Endothelial cell of umbilical vein (primary cell): ENCODE measurements around the gene NAXD. TPM values are rescaled to one million over a fixed set of nuclear protein-coding genes. Genes with fewer than 3 reads are reported as not detected.

Source experiments
- BruUV-seq: library from RNA; stranded (reverse); fragments of 400-500 nt; replicated peaks from 2 replicates; lab custom pipeline; 2021; lab: Mats Ljungman, UMichigan
- CTCF ChIA-PET: fragments of 300-600, 350-600 bp; sonication (Branson Sonifier 250); formaldehyde crosslinking; loops from one replicate; lab custom pipeline; 2021; ENCODE audit warnings: antibody characterized with exemption, inconsistent platforms; lab: Charles Lee
- POLR2A ChIA-PET: fragments of 300-600, 350-600 bp; sonication (Branson Sonifier 250); formaldehyde crosslinking; loops from one replicate; lab custom pipeline; 2021; ENCODE audit warnings: antibody characterized with exemption, inconsistent platforms; lab: Charles Lee
- DNase-seq: peaks from one replicate; pipeline ENCODE4 v3.0.0-alpha.2; 2011; ENCODE audit warnings: low read depth, low spot score
- FAIRE-seq: peaks from 2 replicates; lab custom pipeline; 2011; peaks lifted over from hg19 to GRCh38; lab: Jason Lieb, UNC
- H2AFZ ChIP-seq: 2 replicates; pipeline ENCODE4 v1.6.0; 2012; ENCODE audit warnings: low read depth, low read length, control low read depth, inconsistent platforms
- H3K27ac ChIP-seq: 2 replicates; pipeline ENCODE4 v1.5.1; 2011; ENCODE audit warnings: low read depth, mild to moderate bottlenecking, control low read depth, low read length, moderate library complexity; ENCODE audit not compliant: insufficient read depth
- H3K27me3 ChIP-seq, 2 experiments: 2 replicates each; pipeline versions ENCODE4 v1.6.0 to v1.6.1; 2011; ENCODE audit warnings: low read length in 2 of 2, mixed read lengths in 1 of 2; ENCODE audit not compliant: control insufficient read depth in 2 of 2, insufficient read depth in 2 of 2
- H3K36me3 ChIP-seq, 2 experiments: 2 replicates in 1 of 2; 3 replicates in 1 of 2; pipeline ENCODE4 v1.5.1; 2011; ENCODE audit warnings: low read length in 2 of 2, mild to moderate bottlenecking in 1 of 2, moderate library complexity in 1 of 2; ENCODE audit not compliant: control insufficient read depth in 2 of 2, insufficient read depth in 2 of 2; ENCODE audit errors: extremely low read depth in 1 of 2
- H3K4me1 ChIP-seq: 3 replicates; pipeline ENCODE4 v1.5.1; 2011; ENCODE audit warnings: mild to moderate bottlenecking, low read length; ENCODE audit not compliant: control insufficient read depth, insufficient read depth; ENCODE audit errors: extremely low read depth
- H3K4me2 ChIP-seq: 2 replicates; pipeline ENCODE4 v1.6.1; 2011; ENCODE audit warnings: low read length, control low read depth, mixed read lengths; ENCODE audit not compliant: insufficient read depth
- H3K4me3 ChIP-seq, 3 experiments: fragments of 200-600 bp in 1 of 3; sonication (generic), shearing (Covaris generic) in 1 of 3; replicated peaks in 1 of 3; 2 replicates each; pipeline ENCODE4 v1.5.1; 2011 to 2016; ENCODE audit warnings: control low read depth in 3 of 3, low read length in 3 of 3, mild to moderate bottlenecking in 2 of 3, inconsistent platforms in 1 of 3, low read depth in 1 of 3, moderate library complexity in 1 of 3; ENCODE audit not compliant: insufficient read depth in 1 of 3
- H3K79me2 ChIP-seq: 2 replicates; pipeline ENCODE4 v1.6.0; 2012; ENCODE audit warnings: low read length, inconsistent platforms; ENCODE audit not compliant: control insufficient read depth, insufficient read depth
- H3K9ac ChIP-seq: replicated peaks from 2 replicates; pipeline ENCODE3; 2011; ENCODE audit warnings: low read length, control low read depth; ENCODE audit not compliant: insufficient read depth; ENCODE audit errors: extremely low read depth
- H3K9me1 ChIP-seq: replicated peaks from 3 replicates; pipeline ENCODE4 v1.6.0; 2011; ENCODE audit warnings: mild to moderate bottlenecking, low read length; ENCODE audit not compliant: control insufficient read depth, insufficient read depth; ENCODE audit errors: extremely low read depth
- H3K9me3 ChIP-seq: replicated peaks from 2 replicates; pipeline ENCODE4 v1.5.1; 2012; ENCODE audit warnings: low read length, inconsistent platforms; ENCODE audit not compliant: control insufficient read depth, insufficient read depth
- H4K20me1 ChIP-seq: replicated peaks from 2 replicates; pipeline ENCODE3; 2011; ENCODE audit warnings: mild to moderate bottlenecking, low read length; ENCODE audit not compliant: control insufficient read depth, insufficient read depth; ENCODE audit errors: extremely low read depth
- EZH2 ChIP-seq: IDR thresholded peaks from 2 replicates; pipeline ENCODE4 v1.6.1; 2012; ENCODE audit warnings: borderline replicate concordance, low read depth, mild to moderate bottlenecking, moderate library complexity, low read length, inconsistent platforms; ENCODE audit not compliant: severe bottlenecking
- FOS ChIP-seq: IDR thresholded peaks from 2 replicates; pipeline ENCODE4 v1.6.1; 2011; ENCODE audit warnings: mild to moderate bottlenecking, low read length, moderate library complexity, borderline replicate concordance; ENCODE audit not compliant: insufficient read depth
- GATA2 ChIP-seq: IDR thresholded peaks from 2 replicates; pipeline ENCODE4 v1.7.0; 2011; ENCODE audit warnings: low read depth, mild to moderate bottlenecking, moderate library complexity, mixed read lengths, low read length; ENCODE audit not compliant: insufficient read length, insufficient read depth
- JUN ChIP-seq: IDR thresholded peaks from 2 replicates; pipeline ENCODE4 v1.6.1; 2011; ENCODE audit warnings: borderline replicate concordance, low read depth; ENCODE audit not compliant: insufficient read length, insufficient read depth
- MYC ChIP-seq: IDR thresholded peaks from one replicate; pipeline ENCODE4 v1.6.1; 2011; ENCODE audit warnings: mild to moderate bottlenecking, low read depth, low read length
- POLR2A ChIP-seq: IDR thresholded peaks from 2 replicates; pipeline ENCODE4 v1.6.1; 2012; ENCODE audit warnings: low read depth, mild to moderate bottlenecking, control low read depth, low read length
- POLR2AphosphoS5 ChIP-seq: IDR thresholded peaks from 2 replicates; pipeline ENCODE4 v1.6.1; 2012; ENCODE audit warnings: low read depth, mild to moderate bottlenecking, control low read depth, low read length, moderate library complexity; ENCODE audit not compliant: insufficient read depth
- dilution Hi-C: fragments of 300-500 bp; cut with MboI; formaldehyde crosslinking; loops from one replicate; pipeline ENCODE4 v1.15.0; 2019; ENCODE audit warnings: low sequenced_read_pairs; ENCODE audit not compliant: extremely low pct_ligation_motif_present
- intact Hi-C: fragments of 100-400 bp; cut with micrococcal nuclease; formaldehyde crosslinking; loops from one replicate; pipeline ENCODE4 v1.10.0; 2022
- polyA plus RNA-seq, 4 experiments: library from polyadenylated mRNA; depleted of rRNA in 3 of 4; stranded (reverse) in 3 of 4; unstranded in 1 of 4; fragments of >200 nt; gene quantifications; 2 replicates each; pipeline versions ENCODE4 v1.2.1 to v1.2.3, GENCODE V29; 2011 to 2012; ENCODE audit warnings: missing spikeins in 1 of 4
- total RNA-seq: library from RNA; stranded (reverse); gene quantifications from 2 replicates; pipeline ENCODE4 v1.2.3, GENCODE V29; 2021
- TF ChIP-seq, protein P1 (sequence below): IDR thresholded peaks from 2 replicates; pipeline ENCODE4 v1.6.1; 2011; ENCODE audit not compliant: insufficient read depth, insufficient read length
- TF ChIP-seq, protein P2 (sequence below), 2 donors: IDR thresholded peaks; 1 replicate in 1 of 2; 2 replicates in 1 of 2; pipeline ENCODE4 v1.5.1; 2011; ENCODE audit warnings: low read length in 2 of 2, mild to moderate bottlenecking in 2 of 2, moderate library complexity in 2 of 2, control low read depth in 1 of 2, inconsistent platforms in 1 of 2, low read depth in 1 of 2; ENCODE audit not compliant: insufficient read depth in 1 of 2; ENCODE audit errors: extremely low read depth in 1 of 2

NAXD gene
- total and polyA plus RNA-seq, 2 donors (not counting 3 experiments of a cell fraction or from before 2014, with no cell fraction given) = 19.9 to 42.9 TPM

DNA sequence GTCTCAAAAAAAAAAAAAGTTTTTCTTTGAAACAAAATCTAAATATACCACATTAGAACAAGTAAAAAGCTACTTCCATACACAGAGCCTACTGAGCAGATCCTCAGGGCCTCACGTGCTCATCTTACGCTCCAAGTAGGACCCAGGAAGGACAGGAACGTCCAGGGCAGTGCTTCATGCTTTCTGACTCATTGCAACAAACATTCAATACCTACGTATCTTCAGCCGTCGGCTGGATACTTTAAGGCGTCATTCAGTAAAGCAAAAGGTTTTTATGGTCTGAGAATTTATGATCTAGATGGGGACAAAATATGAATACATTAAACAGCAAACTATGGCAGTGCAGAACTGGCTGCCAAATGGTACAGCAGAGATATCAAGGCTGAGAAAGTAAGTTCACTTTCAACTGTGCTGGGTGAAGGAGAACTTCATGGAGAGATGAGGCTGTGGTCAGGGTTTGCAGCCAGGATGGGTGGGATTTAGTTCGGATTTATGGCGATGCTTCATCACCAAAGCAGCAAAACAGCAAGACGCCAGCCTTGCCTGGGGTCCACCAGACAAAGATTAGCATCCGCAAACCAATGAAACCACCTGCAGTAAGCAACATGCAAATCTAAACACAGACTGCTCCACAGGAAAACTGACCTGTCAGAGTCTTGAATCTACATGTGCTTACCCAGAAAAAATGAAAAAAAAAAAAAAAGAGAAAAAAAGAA lies 70.1 kb downstream of the NAXD start:
- Histone ChIP-seq H3K36me3 (peaks cover 17 to 18% of the 10 kb centered on the region in 2 experiments), H3K4me1 (no peaks in the 10 kb centered on the region), H4K20me1 (no peaks in the 10 kb centered on the region), H3K27ac (no peak overlapping the region), H2AFZ (no peak overlapping the region), H3K9me1 (no peaks in the 10 kb centered on the region), H3K27me3 (no peaks in the 10 kb centered on the region), H3K9ac (no peak overlapping the region), H3K4me3 (no peak overlapping the region), H3K4me2 (no peak overlapping the region), H3K79me2 (no peaks in the 10 kb centered on the region), H3K9me3 (no peaks in the 10 kb centered on the region)
- FAIRE-seq (no peak), DNase-seq (no peak)
- CTCF ChIA-PET = no interaction called here
- intact Hi-C loops = no loop called here
- BruUV-seq = no TSS peak
- POLR2A ChIA-PET = interaction anchor here (0.6 kb wide), 1 partner anchor 330 kb away, joined by 4 read pairs; no protein-coding TSS in a partner anchor
- dilution Hi-C loops = no loop called here
- TF ChIP-seq MYC (no peak), POLR2A (no peak), POLR2AphosphoS5 (no peak), FOS (no peak), EZH2 (no peak), GATA2 (no peak), JUN (no peak)
- TF ChIP-seq, protein P1, sequence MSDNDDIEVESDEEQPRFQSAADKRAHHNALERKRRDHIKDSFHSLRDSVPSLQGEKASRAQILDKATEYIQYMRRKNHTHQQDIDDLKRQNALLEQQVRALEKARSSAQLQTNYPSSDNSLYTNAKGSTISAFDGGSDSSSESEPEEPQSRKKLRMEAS = no peak
- TF ChIP-seq, protein P2, sequence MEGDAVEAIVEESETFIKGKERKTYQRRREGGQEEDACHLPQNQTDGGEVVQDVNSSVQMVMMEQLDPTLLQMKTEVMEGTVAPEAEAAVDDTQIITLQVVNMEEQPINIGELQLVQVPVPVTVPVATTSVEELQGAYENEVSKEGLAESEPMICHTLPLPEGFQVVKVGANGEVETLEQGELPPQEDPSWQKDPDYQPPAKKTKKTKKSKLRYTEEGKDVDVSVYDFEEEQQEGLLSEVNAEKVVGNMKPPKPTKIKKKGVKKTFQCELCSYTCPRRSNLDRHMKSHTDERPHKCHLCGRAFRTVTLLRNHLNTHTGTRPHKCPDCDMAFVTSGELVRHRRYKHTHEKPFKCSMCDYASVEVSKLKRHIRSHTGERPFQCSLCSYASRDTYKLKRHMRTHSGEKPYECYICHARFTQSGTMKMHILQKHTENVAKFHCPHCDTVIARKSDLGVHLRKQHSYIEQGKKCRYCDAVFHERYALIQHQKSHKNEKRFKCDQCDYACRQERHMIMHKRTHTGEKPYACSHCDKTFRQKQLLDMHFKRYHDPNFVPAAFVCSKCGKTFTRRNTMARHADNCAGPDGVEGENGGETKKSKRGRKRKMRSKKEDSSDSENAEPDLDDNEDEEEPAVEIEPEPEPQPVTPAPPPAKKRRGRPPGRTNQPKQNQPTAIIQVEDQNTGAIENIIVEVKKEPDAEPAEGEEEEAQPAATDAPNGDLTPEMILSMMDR (IDR thresholded peaks at IDR 0.05; ENCODE audit: extremely low read depth in 1 of 2, insufficient read depth in 1 of 2, low read depth in 1 of 2, low read length in 2 of 2) = no peak
